SU-DHL-6 (cell line): ENCODE results near the gene MAGED4.
"Not testable (repeated sequence)": the region's sequence is repeated elsewhere in the genome, so short reads cannot be mapped to it uniquely, and the experiment has no call there.

Source experiments
- H2AFZ ChIP-seq: fragments of 200-600 bp; sonication (generic); 2 replicates; pipeline ENCODE4 v1.6.1; 2014; ENCODE audit warnings: low read depth, mild to moderate bottlenecking, moderate library complexity, mixed read lengths, antibody characterized with exemption, low read length; ENCODE audit not compliant: severe bottlenecking
- H3F3A ChIP-seq: fragments of 200-600 bp; shearing (Covaris generic); 2 replicates; pipeline ENCODE4 v1.6.0; 2016; ENCODE audit warnings: antibody characterized with exemption, mild to moderate bottlenecking; ENCODE audit not compliant: insufficient read depth
- H3K27ac ChIP-seq: fragments of 200-600 bp; sonication (generic); 2 replicates; pipeline ENCODE4 v1.5.1; 2016; ENCODE audit warnings: low read depth, mild to moderate bottlenecking, low read length, moderate library complexity, mixed read lengths
- H3K27me3 ChIP-seq: fragments of 200-600 bp; sonication (generic), shearing (Covaris generic); 2 replicates; pipeline ENCODE4 v1.6.0; 2014; ENCODE audit warnings: mild to moderate bottlenecking, low read length
- H3K36me3 ChIP-seq: fragments of 200-600 bp; sonication (generic); 2 replicates; pipeline ENCODE4 v1.6.1; 2014; ENCODE audit warnings: mild to moderate bottlenecking, low read length, mixed read lengths
- H3K4me2 ChIP-seq: fragments of 300-600, 200-600 bp; shearing (Covaris generic), sonication (generic); 2 replicates; pipeline ENCODE4 v1.6.0; 2014; ENCODE audit warnings: low read length, low read depth, mild to moderate bottlenecking; ENCODE audit not compliant: poor library complexity, severe bottlenecking
- H3K4me3 ChIP-seq: fragments of 200-600 bp; sonication (generic); 2 replicates; pipeline ENCODE4 v1.5.1; 2014; ENCODE audit warnings: antibody characterized with exemption, low read length, mild to moderate bottlenecking, mixed read lengths; ENCODE audit not compliant: insufficient read depth, poor library complexity, severe bottlenecking
- H3K79me2 ChIP-seq: fragments of 200-600 bp; sonication (generic); 2 replicates; pipeline ENCODE4 v1.6.1; 2014; ENCODE audit warnings: mild to moderate bottlenecking, low read length, moderate library complexity; ENCODE audit not compliant: insufficient read depth
- H3K9ac ChIP-seq: fragments of 200-600 bp; sonication (generic); 2 replicates; pipeline ENCODE4 v1.7.0; 2014; ENCODE audit warnings: mild to moderate bottlenecking, low read length
- H3K9me2 ChIP-seq: fragments of 200-600 bp; sonication (generic); replicated peaks from 2 replicates; pipeline ENCODE4 v1.6.1; 2014; ENCODE audit warnings: low read length; ENCODE audit not compliant: insufficient read depth
- H3K9me3 ChIP-seq: fragments of 200-600 bp; sonication (generic); 2 replicates; pipeline ENCODE4 v1.6.1; 2014; ENCODE audit warnings: low read length, mixed read lengths; ENCODE audit not compliant: insufficient read depth
- H4K20me1 ChIP-seq: fragments of 200-600 bp; sonication (generic); 2 replicates; pipeline ENCODE4 v1.6.1; 2014; ENCODE audit warnings: low read depth, mild to moderate bottlenecking, antibody characterized with exemption, low read length, moderate library complexity, mixed read lengths
- EZH2phosphoT487 ChIP-seq: fragments of 200-600 bp; sonication (generic), shearing (Covaris generic); conservative IDR thresholded peaks from 2 replicates; pipeline ENCODE4 v1.6.1; 2018; ENCODE audit warnings: mild to moderate bottlenecking, antibody characterized with exemption, low read length, moderate library complexity, mixed read lengths
- TF ChIP-seq, protein P1 (sequence below): fragments of 200-600 bp; sonication (generic); IDR thresholded peaks from one replicate; pipeline ENCODE4 v1.5.1; 2017; ENCODE audit warnings: antibody characterized with exemption, mild to moderate bottlenecking, low read length, moderate library complexity; ENCODE audit not compliant: insufficient read depth, poor library complexity, severe bottlenecking

The MAGED4 gene

DNA sequence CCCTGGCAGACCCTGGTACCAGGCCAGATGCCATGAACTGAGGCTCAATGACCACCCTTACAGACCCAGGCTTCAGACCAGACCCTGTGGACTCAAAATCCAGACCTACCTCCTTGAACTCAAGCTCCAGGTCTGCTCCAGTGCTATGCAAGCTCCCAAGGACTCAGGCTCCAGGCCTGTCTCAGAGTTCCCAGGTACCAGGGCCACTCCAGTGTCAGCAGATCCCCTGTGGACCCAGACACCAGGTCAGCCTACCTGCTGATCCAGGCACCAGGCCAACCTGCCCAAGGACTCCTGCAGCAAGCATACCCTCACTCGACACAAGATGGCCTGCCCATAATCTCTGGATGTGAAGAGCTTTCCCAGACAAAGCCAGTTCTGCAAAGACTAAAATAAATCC, 44.7 kb upstream of the MAGED4 start:
- no peaks in the 10 kb centered on the region for H3F3A ChIP-seq
- no peaks in the 10 kb centered on the region for H3K36me3 ChIP-seq
- no peaks in the 10 kb centered on the region for H4K20me1 ChIP-seq
- H3K9me3 ChIP-seq: no peaks in the 10 kb centered on the region
- no peaks in the 10 kb centered on the region for H3K27me3 ChIP-seq
- H3K4me2 ChIP-seq: no peak overlapping the region
- H2AFZ ChIP-seq: no peak overlapping the region
- H3K9me2 ChIP-seq: no peaks in the 10 kb centered on the region
- no peak overlapping the region for H3K4me3 ChIP-seq
- no peak overlapping the region for H3K9ac ChIP-seq
- no peaks in the 10 kb centered on the region for H3K79me2 ChIP-seq
- TF ChIP-seq EZH2phosphoT487: no peak
- TF ChIP-seq, protein P1, sequence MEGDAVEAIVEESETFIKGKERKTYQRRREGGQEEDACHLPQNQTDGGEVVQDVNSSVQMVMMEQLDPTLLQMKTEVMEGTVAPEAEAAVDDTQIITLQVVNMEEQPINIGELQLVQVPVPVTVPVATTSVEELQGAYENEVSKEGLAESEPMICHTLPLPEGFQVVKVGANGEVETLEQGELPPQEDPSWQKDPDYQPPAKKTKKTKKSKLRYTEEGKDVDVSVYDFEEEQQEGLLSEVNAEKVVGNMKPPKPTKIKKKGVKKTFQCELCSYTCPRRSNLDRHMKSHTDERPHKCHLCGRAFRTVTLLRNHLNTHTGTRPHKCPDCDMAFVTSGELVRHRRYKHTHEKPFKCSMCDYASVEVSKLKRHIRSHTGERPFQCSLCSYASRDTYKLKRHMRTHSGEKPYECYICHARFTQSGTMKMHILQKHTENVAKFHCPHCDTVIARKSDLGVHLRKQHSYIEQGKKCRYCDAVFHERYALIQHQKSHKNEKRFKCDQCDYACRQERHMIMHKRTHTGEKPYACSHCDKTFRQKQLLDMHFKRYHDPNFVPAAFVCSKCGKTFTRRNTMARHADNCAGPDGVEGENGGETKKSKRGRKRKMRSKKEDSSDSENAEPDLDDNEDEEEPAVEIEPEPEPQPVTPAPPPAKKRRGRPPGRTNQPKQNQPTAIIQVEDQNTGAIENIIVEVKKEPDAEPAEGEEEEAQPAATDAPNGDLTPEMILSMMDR: no peak
- no peak overlapping the region for H3K27ac ChIP-seq

DNA sequence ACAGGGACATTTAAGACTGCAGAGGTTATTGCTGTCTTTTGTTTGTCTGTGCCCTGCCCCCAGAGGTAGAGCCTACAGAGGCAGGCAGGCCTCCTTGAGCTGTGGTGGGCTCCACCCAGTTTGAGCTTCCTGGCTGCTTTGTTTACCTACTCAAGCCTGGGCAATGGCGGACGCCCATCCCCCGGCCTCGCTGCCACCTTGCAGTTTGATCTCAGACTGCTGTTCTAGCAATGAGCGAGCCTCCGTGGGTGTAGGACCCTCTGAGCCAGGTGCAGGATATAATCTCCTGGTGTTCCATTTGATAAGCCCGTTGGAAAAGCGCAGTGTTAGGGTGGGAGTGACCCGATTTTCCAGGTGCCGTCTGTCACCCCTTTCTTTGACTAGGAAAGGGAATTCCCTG, 34.0 kb upstream of the MAGED4 start:
- H4K20me1 ChIP-seq, H3K9me3 ChIP-seq, H3K36me3 ChIP-seq, H3K79me2 ChIP-seq, H3K9me2 ChIP-seq, H3F3A ChIP-seq, H3K4me3 ChIP-seq, H2AFZ ChIP-seq, H3K27me3 ChIP-seq, H3K27ac ChIP-seq, H3K4me2 ChIP-seq, H3K9ac ChIP-seq: not testable (repeated sequence)

GRCh38 chrX:52160140-52160539, 24.5 kb upstream of the MAGED4 start:
- H3K9me3 ChIP-seq, H3K36me3 ChIP-seq, H4K20me1 ChIP-seq, H3K4me3 ChIP-seq, H3K9me2 ChIP-seq, H3K9ac ChIP-seq, H3F3A ChIP-seq, H3K79me2 ChIP-seq, H3K27me3 ChIP-seq: not testable (repeated sequence)
- Histone ChIP-seq H2AFZ (peak overlapping the region; percentile 34), H3K27ac (peak overlapping the region; percentile 66), H3K4me2 (peak overlapping the region; percentile 37)

- no peak for TF ChIP-seq EZH2phosphoT487
- TF ChIP-seq, protein P1: no peak
- Histone ChIP-seq H3K79me2 (no peaks in the 10 kb centered on the region), H3K27me3 (no peaks in the 10 kb centered on the region), H4K20me1 (no peaks in the 10 kb centered on the region), H3K9me2 (no peaks in the 10 kb centered on the region), H3K4me3 (no peak overlapping the region), H2AFZ (no peak overlapping the region), H3K9ac (no peak overlapping the region), H3F3A (no peaks in the 10 kb centered on the region), H3K9me3 (no peaks in the 10 kb centered on the region), H3K4me2 (no peak overlapping the region), H3K36me3 (no peaks in the 10 kb centered on the region), H3K27ac (no peak overlapping the region)
These were observed 17.8 kb upstream of the MAGED4 start for GRCh38 chrX:52166840-52167239.

GRCh38 chrX:52171055-52171454, 13.6 kb upstream of the MAGED4 start:
- not testable (repeated sequence) for H3K9ac ChIP-seq, H3K27ac ChIP-seq, H3F3A ChIP-seq, H4K20me1 ChIP-seq, H2AFZ ChIP-seq, H3K4me2 ChIP-seq, H3K4me3 ChIP-seq, H3K36me3 ChIP-seq, H3K27me3 ChIP-seq, H3K79me2 ChIP-seq, H3K9me3 ChIP-seq, H3K9me2 ChIP-seq

GRCh38 chrX:52185078-52185453, 378 bp downstream of the MAGED4 start:
- H3K27ac ChIP-seq, H3K4me3 ChIP-seq: not testable (repeated sequence)

DNA sequence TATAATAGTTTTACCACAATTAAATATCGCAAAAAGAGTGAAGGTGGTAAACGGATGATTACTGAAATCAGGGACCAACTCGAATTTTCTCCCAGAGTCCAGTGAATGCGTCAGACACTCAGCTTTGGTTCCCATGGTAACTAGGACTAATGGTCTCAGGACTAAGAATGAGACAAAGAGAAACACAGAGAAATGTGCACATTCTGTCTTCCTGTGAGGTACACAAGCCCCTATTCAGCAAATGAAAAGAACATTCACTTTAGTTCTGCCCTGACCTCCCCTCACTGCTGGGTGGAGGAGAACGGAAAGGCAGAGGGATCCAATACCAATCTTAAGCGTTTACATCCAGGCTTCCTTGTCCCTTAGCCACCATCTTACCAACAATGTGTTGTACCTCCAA, 26.7 kb downstream of the MAGED4 start:
- H3K9ac ChIP-seq, H3K4me3 ChIP-seq, H3F3A ChIP-seq, H4K20me1 ChIP-seq, H3K9me2 ChIP-seq, H3K9me3 ChIP-seq, H3K27me3 ChIP-seq, H3K27ac ChIP-seq, H2AFZ ChIP-seq, H3K79me2 ChIP-seq, H3K4me2 ChIP-seq, H3K36me3 ChIP-seq: not testable (repeated sequence)

More at GRCh38 chrX:52185078-52185453, 378 bp downstream of the MAGED4 start:
- not testable (repeated sequence) for H3K4me2 ChIP-seq, H3K79me2 ChIP-seq, H3K9me3 ChIP-seq, H4K20me1 ChIP-seq, H3K9ac ChIP-seq, H3K9me2 ChIP-seq, H2AFZ ChIP-seq, H3F3A ChIP-seq, H3K36me3 ChIP-seq, H3K27me3 ChIP-seq
